Spleen (tissue), 11 donors: ENCODE results near the gene ELF1. TPM values are rescaled to one million over a fixed set of nuclear protein-coding genes. Genes with fewer than 3 reads are reported as not detected.

Source experiments
- DNase-seq: peaks from one replicate; pipeline ENCODE4 v3.0.0-alpha.2; 2020
- H3K27ac ChIP-seq, 8 donors: fragments of 200-600 bp; sonication (generic) in 7 of 8; 1 replicate in 4 of 8; 2 replicates in 4 of 8; pipeline versions ENCODE4 v1.5.0 to v1.8.0; 2016 to 2021; ENCODE audit warnings: inconsistent platforms in 4 of 8, mild to moderate bottlenecking in 4 of 8, moderate library complexity in 1 of 8
- H3K27me3 ChIP-seq, 7 donors: fragments of 200-600 bp; sonication (generic) in 6 of 7; replicated peaks in 1 of 7; 1 replicate in 4 of 7; 2 replicates in 3 of 7; pipeline versions ENCODE4 v1.5.0 to v1.8.0; 2016 to 2021; ENCODE audit warnings: inconsistent platforms in 3 of 7, mild to moderate bottlenecking in 1 of 7
- H3K36me3 ChIP-seq, 6 donors: fragments of 200-600 bp; sonication (generic) in 5 of 6; 1 replicate in 4 of 6; 2 replicates in 2 of 6; pipeline versions ENCODE4 v1.5.0 to v1.8.0; 2016 to 2021; ENCODE audit warnings: inconsistent platforms in 2 of 6
- H3K4me1 ChIP-seq, 6 donors: fragments of 200-600 bp; sonication (generic) in 5 of 6; 1 replicate in 3 of 6; 2 replicates in 3 of 6; pipeline versions ENCODE4 v1.5.0 to v1.8.0; 2016 to 2021; ENCODE audit warnings: inconsistent platforms in 3 of 6
- H3K4me3 ChIP-seq, 8 donors: fragments of 200-600 bp; sonication (generic) in 7 of 8; 1 replicate in 4 of 8; 2 replicates in 4 of 8; pipeline versions ENCODE4 v1.5.0 to v1.8.0; 2016 to 2021; ENCODE audit warnings: inconsistent platforms in 4 of 8, mild to moderate bottlenecking in 4 of 8, moderate library complexity in 2 of 8
- H3K9me3 ChIP-seq, 8 donors: fragments of 200-600 bp; sonication (generic) in 7 of 8; 1 replicate in 4 of 8; 2 replicates in 4 of 8; pipeline versions ENCODE4 v1.5.0 to v1.8.0; 2016 to 2021; ENCODE audit warnings: inconsistent platforms in 4 of 8
- POLR2A ChIP-seq, 3 donors: fragments of 450-650 bp; IDR thresholded peaks; one replicate each; pipeline ENCODE4 v1.5.1; 2017; ENCODE audit warnings: antibody characterized with exemption in 3 of 3, mild to moderate bottlenecking in 1 of 3
- POLR2AphosphoS5 ChIP-seq, 3 donors: sonication (generic); formaldehyde crosslinking; IDR thresholded peaks; one replicate each; pipeline ENCODE4 v1.5.1; 2017; ENCODE audit warnings: antibody characterized with exemption in 3 of 3
- whole genome bisulfite sequencing, 5 donors: extraction: QIAGEN DNeasy Blood & Tissue Kit in 3 of 5; methylation state at CpG; one replicate each; pipeline versions ENCODE4 v1.1.5 to v1.1.7; 2013 to 2018; 5-methylcytosine and 5-hydroxymethylcytosine counted together
- intact Hi-C: fragments of 100-400 bp; cut with DNase I; formaldehyde crosslinking; loops from one replicate; pipeline ENCODE4 v1.15.0; 2023; ENCODE audit warnings: low total_unique reads
- polyA plus RNA-seq, 3 donors: library from polyadenylated mRNA; stranded (reverse); fragments of 200-250 nt; gene quantifications; one replicate each; pipeline ENCODE4 v1.2.1, GENCODE V29; 2013
- total RNA-seq, 7 donors: library from RNA; depleted of rRNA in 3 of 7; stranded (reverse); fragments of >200 nt in 3 of 7; fragmentation: NEBNext Ultra II Directional in 4 of 7; extraction: Animal tissue kit (Norgen Biotek cat#: 25700) in 4 of 7; gene quantifications; one replicate each; pipeline versions ENCODE4 v1.1.0 to v1.2.1, GENCODE V29; 2016 to 2021
- TF ChIP-seq, protein P1 (sequence below), 11 experiments: fragments of 200-600 bp in 7 of 11; fragments of 450-650 bp in 4 of 11; sonication (generic) in 4 of 11; IDR thresholded peaks in 8 of 11; conservative IDR thresholded peaks in 3 of 11; 1 replicate in 7 of 11; 2 replicates in 4 of 11; pipeline versions ENCODE4 v1.4.0 to v1.8.0; 2016 to 2021; ENCODE audit warnings: antibody characterized with exemption in 11 of 11, inconsistent platforms in 4 of 11, mild to moderate bottlenecking in 1 of 11
- donor health status: healthy with polysubstance abuse.
- donor health status: DM: no; HTN: no; CAD: no; lungs with moderate emphysema.
- donor health status: DM: no; HTN: no; CAD: no.
- donor health status: Bipolar disorder and iron deficiency.
- donor health status: healthy.
- donor health status: DM: no; HTN: no; CAD: no.
- donor health status: DM: yes; HTN: yes; CAD: no.

ELF1 gene
- total and polyA plus RNA-seq, 10 donors: 18.0 to 146 (median 116) TPM

DNA sequence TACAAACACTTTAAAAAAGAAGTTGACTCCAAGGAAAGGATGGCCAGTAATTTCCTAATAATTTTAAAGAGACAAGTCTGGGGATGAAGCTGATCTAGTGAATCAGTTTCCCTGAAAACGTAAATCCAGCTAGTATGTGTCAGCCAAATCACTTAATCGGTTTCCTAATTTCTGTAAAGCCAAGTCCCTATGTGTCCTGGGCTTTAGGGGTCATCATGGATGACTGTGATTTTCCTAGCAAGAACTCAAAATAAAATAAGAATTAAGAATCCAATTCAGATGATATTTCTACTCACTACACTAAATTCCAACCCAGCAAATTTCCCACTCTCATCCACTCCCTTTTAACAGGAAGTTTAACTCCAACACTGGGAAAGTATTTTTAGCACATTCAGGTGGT is 35.9 kb downstream of the ELF1 start:
- intact Hi-C loops: no loop called here
- DNase-seq: no peak
- peak overlapping the region in 2 of 8 donors; percentile 50 to 69 for H3K4me3 ChIP-seq
- peak overlapping the region; percentile 76 to 98 (median 94) for H3K27ac ChIP-seq
- H3K9me3 ChIP-seq: no peaks in the 10 kb centered on the region
- TF ChIP-seq, protein P1, sequence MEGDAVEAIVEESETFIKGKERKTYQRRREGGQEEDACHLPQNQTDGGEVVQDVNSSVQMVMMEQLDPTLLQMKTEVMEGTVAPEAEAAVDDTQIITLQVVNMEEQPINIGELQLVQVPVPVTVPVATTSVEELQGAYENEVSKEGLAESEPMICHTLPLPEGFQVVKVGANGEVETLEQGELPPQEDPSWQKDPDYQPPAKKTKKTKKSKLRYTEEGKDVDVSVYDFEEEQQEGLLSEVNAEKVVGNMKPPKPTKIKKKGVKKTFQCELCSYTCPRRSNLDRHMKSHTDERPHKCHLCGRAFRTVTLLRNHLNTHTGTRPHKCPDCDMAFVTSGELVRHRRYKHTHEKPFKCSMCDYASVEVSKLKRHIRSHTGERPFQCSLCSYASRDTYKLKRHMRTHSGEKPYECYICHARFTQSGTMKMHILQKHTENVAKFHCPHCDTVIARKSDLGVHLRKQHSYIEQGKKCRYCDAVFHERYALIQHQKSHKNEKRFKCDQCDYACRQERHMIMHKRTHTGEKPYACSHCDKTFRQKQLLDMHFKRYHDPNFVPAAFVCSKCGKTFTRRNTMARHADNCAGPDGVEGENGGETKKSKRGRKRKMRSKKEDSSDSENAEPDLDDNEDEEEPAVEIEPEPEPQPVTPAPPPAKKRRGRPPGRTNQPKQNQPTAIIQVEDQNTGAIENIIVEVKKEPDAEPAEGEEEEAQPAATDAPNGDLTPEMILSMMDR (IDR thresholded peaks at IDR 0.05 in 8 of 11, conservative IDR thresholded peaks at IDR 0.05 in 3 of 11): no peak
- TF ChIP-seq POLR2A (IDR thresholded peaks at IDR 0.05): no peak
- no peak for TF ChIP-seq POLR2AphosphoS5 (IDR thresholded peaks at IDR 0.05)
- H3K4me1 ChIP-seq: peaks cover 40 to 89% (median 71%) of the 10 kb centered on the region in 6 donors
- WGBS, 5 donors: 4 to 16% (median 5%) methylated on average over 2 of the region's 2 CpGs
- no peaks in the 10 kb centered on the region for H3K27me3 ChIP-seq
- H3K36me3 ChIP-seq: peaks cover 0 to under 1% (median 0%) of the 10 kb centered on the region in 6 donors

DNA sequence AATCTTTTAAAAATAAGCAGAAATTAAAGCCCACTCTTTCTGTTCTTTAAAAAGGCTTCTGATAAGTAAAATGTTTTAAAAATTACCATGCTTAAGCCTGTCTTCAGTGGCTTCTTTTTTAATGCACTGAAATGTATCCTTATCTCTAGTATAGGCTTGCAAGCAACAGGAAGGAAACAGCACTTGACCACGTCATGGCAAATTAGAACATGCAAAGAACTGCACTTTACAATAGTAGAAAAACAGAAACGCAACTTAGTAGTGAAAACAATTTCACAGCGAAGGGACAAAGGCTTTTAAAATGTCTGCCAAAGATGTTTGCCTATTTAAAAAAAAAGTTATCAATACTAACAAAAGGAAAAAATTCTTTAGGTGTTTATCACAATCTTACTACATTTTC is 36.3 kb downstream of the ELF1 start:
- no peak for DNase-seq
- Histone ChIP-seq H3K36me3 (peaks cover 0 to 5% (median 0%) of the 10 kb centered on the region in 6 donors), H3K27me3 (no peaks in the 10 kb centered on the region), H3K9me3 (no peaks in the 10 kb centered on the region), H3K27ac (peak overlapping the region; percentile 76 to 98 (median 94)), H3K4me3 (peak overlapping the region; percentile 39 to 69 (median 47)), H3K4me1 (peaks cover 43 to 89% (median 74%) of the 10 kb centered on the region in 6 donors)
- TF ChIP-seq POLR2AphosphoS5 (IDR thresholded peaks at IDR 0.05): peak; percentile 31 to 97 (median 46)
- TF ChIP-seq POLR2A (IDR thresholded peaks at IDR 0.05): peak in 2 of 3 donors; percentile 92 to 99
- TF ChIP-seq, protein P1 (IDR thresholded peaks at IDR 0.05 in 8 of 11, conservative IDR thresholded peaks at IDR 0.05 in 3 of 11): no peak
- 0 to 2% (median 1%) methylated on average over 3 of the region's 3 CpGs for WGBS, 5 donors
- intact Hi-C loops: no loop called here

DNA sequence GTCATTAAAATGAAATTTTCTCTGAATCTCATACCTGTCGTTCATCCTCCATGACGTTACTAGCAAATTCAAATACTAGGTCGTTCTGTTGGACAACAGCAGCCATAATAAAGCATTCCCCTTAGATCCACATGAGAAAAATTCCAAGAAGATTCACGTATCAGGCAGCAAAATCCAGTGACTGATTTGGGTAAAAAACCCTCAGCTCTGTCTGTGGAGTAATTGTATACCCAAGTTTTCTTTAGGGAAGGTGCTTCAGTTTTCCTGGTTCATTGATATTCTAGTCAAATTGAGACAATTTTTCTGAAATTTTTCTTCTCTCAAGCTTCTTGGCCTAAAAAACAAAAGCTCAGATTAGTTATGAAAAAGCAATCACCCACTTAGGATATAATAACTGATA is 37.2 kb downstream of the ELF1 start:
- Histone ChIP-seq H3K4me3 (peak overlapping the region; percentile 39 to 69 (median 47)), H3K27ac (peak overlapping the region; percentile 76 to 98 (median 94)), H3K4me1 (peaks cover 49 to 90% (median 78%) of the 10 kb centered on the region in 6 donors), H3K36me3 (peaks cover 0 to 6% (median 0%) of the 10 kb centered on the region in 6 donors), H3K9me3 (no peaks in the 10 kb centered on the region), H3K27me3 (no peaks in the 10 kb centered on the region)
- DNase-seq: no peak
- no peak for TF ChIP-seq POLR2AphosphoS5 (IDR thresholded peaks at IDR 0.05)
- TF ChIP-seq POLR2A (IDR thresholded peaks at IDR 0.05): no peak
- TF ChIP-seq, protein P1 (IDR thresholded peaks at IDR 0.05 in 8 of 11, conservative IDR thresholded peaks at IDR 0.05 in 3 of 11): no peak
- WGBS, 5 donors: 4 to 8% (median 8%) methylated on average over 4 of the region's 4 CpGs
- intact Hi-C loops: no loop called here

DNA sequence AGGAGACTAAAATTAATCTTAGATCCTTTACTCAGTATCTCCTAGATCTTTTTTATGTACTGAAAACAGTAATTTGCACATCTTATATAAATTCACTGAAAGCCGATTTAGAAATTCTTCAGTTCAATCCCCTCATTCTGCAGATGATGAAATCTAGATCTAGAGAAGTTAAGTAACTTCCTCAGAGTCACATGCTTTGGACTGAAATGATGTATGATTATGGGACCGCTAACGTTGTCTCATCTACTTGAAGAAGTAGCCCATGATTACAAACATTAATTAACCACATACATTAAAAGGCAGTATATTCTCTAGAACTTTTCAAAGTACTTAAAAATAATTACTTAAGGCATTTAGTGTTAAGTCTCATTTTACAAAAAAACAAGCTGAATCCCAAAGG is 37.8 kb downstream of the ELF1 start:
- Histone ChIP-seq H3K4me3 (peak overlapping the region; percentile 39 to 69 (median 47)), H3K27me3 (no peaks in the 10 kb centered on the region), H3K27ac (peak overlapping the region; percentile 76 to 98 (median 94)), H3K4me1 (peaks cover 54 to 90% (median 79%) of the 10 kb centered on the region in 6 donors), H3K9me3 (no peaks in the 10 kb centered on the region), H3K36me3 (peaks cover 0 to 10% (median 0%) of the 10 kb centered on the region in 6 donors)
- WGBS, 5 donors: 0 to 11% (median 2%) methylated on average over 3 of the region's 3 CpGs
- no peak for TF ChIP-seq POLR2AphosphoS5 (IDR thresholded peaks at IDR 0.05)
- peak in 1 of 3 donors; percentile 23 for TF ChIP-seq POLR2A (IDR thresholded peaks at IDR 0.05)
- TF ChIP-seq, protein P1 (IDR thresholded peaks at IDR 0.05 in 8 of 11, conservative IDR thresholded peaks at IDR 0.05 in 3 of 11): no peak
- DNase-seq: no peak
- intact Hi-C loops: no loop called here
